WTC11 (cell line): ENCODE data around the gene HAP1. TPM values are rescaled to one million over a fixed set of nuclear protein-coding genes. Genes with fewer than 3 reads are reported as not detected.

ENCODE experiments used
- ATAC-seq: fragments of 200-7000 bp; cut with Tn5 transposase; 2 replicates; pipeline ENCODE4 v1.10.0; 2021; ENCODE audit warnings: mild to moderate bottlenecking, moderate library complexity
- CTCF ChIA-PET: fragments of 300-600 bp; sonication (Branson Sonifier 250); formaldehyde crosslinking; loops from one replicate; lab custom pipeline; 2021; ENCODE audit warnings: antibody characterized with exemption; lab: Charles Lee
- POLR2A ChIA-PET: fragments of 350-600 bp; sonication (Branson Sonifier 250); formaldehyde crosslinking; loops from one replicate; lab custom pipeline; 2021; ENCODE audit warnings: antibody characterized with exemption; lab: Charles Lee
- DNase-seq: peaks from one replicate; pipeline ENCODE4 v3.0.0; 2021; ENCODE audit warnings: low spot score
- H3K27ac Mint-ChIP-seq: 2 replicates; pipeline ENCODE4 v1.8.0; 2021; ENCODE audit warnings: mixed read lengths
- H3K27me3 Mint-ChIP-seq: 2 replicates; pipeline ENCODE4 v1.8.0; 2021; ENCODE audit warnings: low read depth, mild to moderate bottlenecking, moderate library complexity, mixed read lengths
- H3K36me3 Mint-ChIP-seq: 2 replicates; pipeline ENCODE4 v1.8.0; 2021; ENCODE audit warnings: mixed read lengths
- H3K4me1 Mint-ChIP-seq: 2 replicates; pipeline ENCODE4 v1.8.0; 2022; ENCODE audit warnings: mixed read lengths
- H3K4me3 Mint-ChIP-seq: 2 replicates; pipeline ENCODE4 v1.8.0; 2021; ENCODE audit warnings: mild to moderate bottlenecking, moderate library complexity, mixed read lengths
- H3K9me3 Mint-ChIP-seq: 2 replicates; pipeline ENCODE4 v1.8.0; 2021; ENCODE audit warnings: mixed read lengths
- AR ChIP-seq: fragments of 250-450 bp; sonication (Bioruptor Pico); IDR thresholded peaks from 2 replicates; pipeline ENCODE4 v1.9.0; 2021; ENCODE audit warnings: mild to moderate bottlenecking
- ARID4B ChIP-seq: sonication (generic); formaldehyde crosslinking; IDR thresholded peaks from 2 replicates; pipeline ENCODE4 v1.8.0; 2023; ENCODE audit warnings: missing genetic modification reagents, mild to moderate bottlenecking, borderline replicate concordance
- CDX4 ChIP-seq: fragments of 250-450 bp; sonication (Bioruptor Pico); IDR thresholded peaks from 2 replicates; pipeline ENCODE4 v1.9.0; 2021; ENCODE audit warnings: moderate library complexity, mild to moderate bottlenecking, inconsistent platforms, borderline replicate concordance
- CTCF ChIP-seq: fragments of 200-600 bp; IDR thresholded peaks from 2 replicates; pipeline ENCODE4 v1.8.0; 2022; ENCODE audit warnings: antibody characterized with exemption
- ELF4 ChIP-seq: sonication (generic); formaldehyde crosslinking; IDR thresholded peaks from 2 replicates; pipeline ENCODE4 v1.8.1; 2022; ENCODE audit warnings: low read depth, mild to moderate bottlenecking, moderate library complexity, missing genetic modification reagents
- ZNF121 ChIP-seq: sonication (generic); formaldehyde crosslinking; IDR thresholded peaks from 2 replicates; pipeline ENCODE4 v1.8.0; 2023; ENCODE audit warnings: missing genetic modification reagents
- ZNF423 ChIP-seq: fragments of 250-450 bp; sonication (Bioruptor Pico); IDR thresholded peaks from 2 replicates; pipeline ENCODE4 v2.1.2; 2022; ENCODE audit warnings: mild to moderate bottlenecking, moderate library complexity
- ZNF671 ChIP-seq: fragments of 250-450 bp; sonication (Bioruptor Pico); IDR thresholded peaks from 2 replicates; pipeline ENCODE4 v1.8.0; 2021; ENCODE audit warnings: mild to moderate bottlenecking
- total RNA-seq: library from RNA; stranded (reverse); gene quantifications from 3 replicates; pipeline ENCODE4 v1.2.3, GENCODE V29; 2021

The HAP1 gene
- total RNA-seq, 1 experiment from 2014 or later = 4.4 TPM

GRCh38 chr17:41695954-41696757 lies 38.3 kb downstream of the HAP1 start:
- Mint-ChIP-seq H3K4me1 (peaks cover 3% of the 10 kb centered on the region; the same call in 1 of the 2 replicates), H3K27me3 (peaks cover 25% of the 10 kb centered on the region), H3K9me3 (no peaks in the 10 kb centered on the region), H3K4me3 (no peak overlapping the region), H3K27ac (no peak overlapping the region), H3K36me3 (peaks cover 22% of the 10 kb centered on the region)
- POLR2A ChIA-PET = no interaction called here
- CTCF ChIA-PET = interaction anchor here (0.6 to 3.2 kb wide), 44 partner anchors 11 to 332 kb away, joined by 3 to 75 read pairs (median 5); partner anchors contain the start of genes JUP, KLHL11 and KRT19
- DNase-seq (peak; percentile 64), ATAC-seq (peak; percentile 12; the same call in 1 of the 2 replicates)
- no peak for TF ChIP-seq ZNF671 (CRISPR knock-in tag)
- TF ChIP-seq CDX4 = no peak
- TF ChIP-seq ZNF423 (CRISPR knock-in tag) = no peak
- TF ChIP-seq CTCF = peak; percentile 76

- H3K4me3 Mint-ChIP-seq = no peak overlapping the region
- H3K27ac Mint-ChIP-seq = peak overlapping the region; percentile 79; the same call in 1 of the 2 replicates
- ChIA-PET POLR2A (interaction anchor here (1.3 kb wide), 1 partner anchor 16 kb away, joined by 3 read pairs; no protein-coding TSS in a partner anchor), CTCF (interaction anchor here (1.1 to 3.2 kb wide), 23 partner anchors 12 to 264 kb away, joined by 3 to 75 read pairs (median 6); partner anchors contain the start of gene JUP)
- peaks cover 5% of the 10 kb centered on the region for H3K4me1 Mint-ChIP-seq
- H3K27me3 Mint-ChIP-seq = peaks cover 17% of the 10 kb centered on the region
- ATAC-seq (no peak), DNase-seq (no peak)
- TF ChIP-seq ELF4 (CRISPR knock-in tag) (no peak), ZNF121 (peak; percentile 75; the same call in 1 of the 2 replicates), AR (CRISPR knock-in tag) (0 out of 2 replicates have a peak, but pooled peaks have one; percentile 23), ARID4B (CRISPR knock-in tag) (no peak)
- H3K36me3 Mint-ChIP-seq = peaks cover 32% of the 10 kb centered on the region
- no peaks in the 10 kb centered on the region for H3K9me3 Mint-ChIP-seq
Measured at GRCh38 chr17:41695134-41695661, 39.2 kb downstream of the HAP1 start.
